OCI-LY1 (cell line): ENCODE data around the gene C1orf35.

Experiments used
- H2AFZ ChIP-seq: fragments of 200-600 bp; sonication (generic), shearing (Covaris generic); 2 replicates; pipeline ENCODE4 v1.6.0; 2014; ENCODE audit warnings: antibody characterized with exemption, mild to moderate bottlenecking, low read length
- H3F3A ChIP-seq: fragments of 200-600 bp; sonication (generic), shearing (Covaris generic); 2 replicates; pipeline ENCODE4 v1.6.0; 2014; ENCODE audit warnings: mild to moderate bottlenecking, antibody characterized with exemption, low read length, moderate library complexity; ENCODE audit not compliant: insufficient read depth
- H3K27ac ChIP-seq: fragments of 200-600 bp; sonication (generic); 2 replicates; pipeline ENCODE4 v1.5.1; 2014; ENCODE audit warnings: low read length, mixed run types, mild to moderate bottlenecking, low read depth; ENCODE audit not compliant: poor library complexity, severe bottlenecking
- H3K27me3 ChIP-seq: fragments of 200-600 bp; sonication (generic); 2 replicates; pipeline ENCODE4 v1.6.0; 2014; ENCODE audit warnings: antibody characterized with exemption, mild to moderate bottlenecking, low read length, moderate library complexity; ENCODE audit not compliant: insufficient read depth
- H3K36me3 ChIP-seq: fragments of 200-600 bp; sonication (generic); 2 replicates; pipeline ENCODE4 v1.6.1; 2014; ENCODE audit warnings: mild to moderate bottlenecking, antibody characterized with exemption, low read length, moderate library complexity, mixed read lengths; ENCODE audit not compliant: insufficient read depth
- H3K4me1 ChIP-seq: fragments of 200-600 bp; sonication (generic); 2 replicates; pipeline ENCODE4 v1.5.1; 2014; ENCODE audit warnings: mild to moderate bottlenecking, low read length, moderate library complexity; ENCODE audit not compliant: insufficient read depth, severe bottlenecking
- H3K4me2 ChIP-seq: fragments of 200-600 bp; sonication (generic), shearing (Covaris generic); 2 replicates; pipeline ENCODE4 v1.6.1; 2014; ENCODE audit warnings: low read length
- H3K4me3 ChIP-seq: fragments of 200-600 bp; sonication (generic); 2 replicates; pipeline ENCODE4 v1.5.1; 2014; ENCODE audit warnings: low read length, low read depth, mild to moderate bottlenecking, mixed read lengths; ENCODE audit not compliant: poor library complexity, severe bottlenecking
- H3K79me2 ChIP-seq: fragments of 200-600 bp; shearing (Covaris generic); 2 replicates; pipeline ENCODE4 v1.6.1; 2016; ENCODE audit warnings: mixed run types, low read length, mixed read lengths; ENCODE audit not compliant: insufficient read depth
- H3K9ac ChIP-seq: fragments of 200-600 bp; sonication (generic), shearing (Covaris generic); 2 replicates; pipeline ENCODE4 v1.6.1; 2014; ENCODE audit warnings: mild to moderate bottlenecking, low read length, mixed read lengths
- H3K9me2 ChIP-seq: fragments of 200-600 bp; sonication (generic), shearing (Covaris generic); 2 replicates; pipeline ENCODE4 v1.6.1; 2014; ENCODE audit warnings: low read depth, mild to moderate bottlenecking, low read length, mixed read lengths
- H3K9me3 ChIP-seq: fragments of 200-600 bp; shearing (Covaris generic); 2 replicates; pipeline ENCODE4 v1.6.1; 2014; ENCODE audit warnings: low read length, mixed read lengths
- H4K20me1 ChIP-seq: fragments of 200-600 bp; sonication (generic), shearing (Covaris generic); 2 replicates; pipeline ENCODE4 v1.6.0; 2016; ENCODE audit warnings: mild to moderate bottlenecking, low read length; ENCODE audit not compliant: insufficient read depth
- CTCF ChIP-seq: fragments of 200-600 bp; sonication (generic), shearing (Covaris generic); IDR thresholded peaks from 2 replicates; pipeline ENCODE4 v1.5.1; 2017; ENCODE audit warnings: mild to moderate bottlenecking, antibody characterized with exemption, low read length, moderate library complexity, mixed read lengths
- EZH2 ChIP-seq: fragments of 200-600 bp; sonication (generic), shearing (Covaris generic); IDR thresholded peaks from 2 replicates; pipeline ENCODE4 v1.8.0; 2017; ENCODE audit warnings: borderline replicate concordance, mixed run types, mild to moderate bottlenecking, antibody characterized with exemption, low read length, moderate library complexity, mixed read lengths

C1orf35 gene

GRCh38 chr1:228143480-228144192 is 40.5 kb upstream of the C1orf35 start:
- peaks cover 41% of the 10 kb centered on the region for H3K4me1 ChIP-seq
- no peak overlapping the region for H2AFZ ChIP-seq
- TF ChIP-seq EZH2 (no peak), CTCF (no peak)
- peaks cover 27% of the 10 kb centered on the region; the same call in 1 of the 2 replicates for H3K79me2 ChIP-seq
- peaks cover 14% of the 10 kb centered on the region; the same call in 1 of the 2 replicates for H3K36me3 ChIP-seq
- no peaks in the 10 kb centered on the region for H3K9me3 ChIP-seq
- no peak overlapping the region for H3K9ac ChIP-seq
- no peaks in the 10 kb centered on the region for H3K9me2 ChIP-seq
- no peaks in the 10 kb centered on the region for H4K20me1 ChIP-seq
- no peak overlapping the region for H3K27ac ChIP-seq
- H3K4me3 ChIP-seq, result no peak overlapping the region
- no peaks in the 10 kb centered on the region for H3F3A ChIP-seq
- no peaks in the 10 kb centered on the region for H3K27me3 ChIP-seq
- no peak overlapping the region for H3K4me2 ChIP-seq

- Histone ChIP-seq H3K27me3 (no peaks in the 10 kb centered on the region), H2AFZ (no peak overlapping the region), H4K20me1 (no peaks in the 10 kb centered on the region), H3K36me3 (peaks cover 8% of the 10 kb centered on the region; the same call in 1 of the 2 replicates), H3K27ac (peak overlapping the region; percentile 19), H3F3A (no peaks in the 10 kb centered on the region), H3K9ac (peak overlapping the region; percentile 27; the same call in 1 of the 2 replicates), H3K79me2 (peaks cover 27% of the 10 kb centered on the region; the same call in 1 of the 2 replicates), H3K9me3 (no peaks in the 10 kb centered on the region), H3K9me2 (no peaks in the 10 kb centered on the region), H3K4me1 (peaks cover 50% of the 10 kb centered on the region), H3K4me2 (peak overlapping the region; percentile 95; the same call in 1 of the 2 replicates), H3K4me3 (peak overlapping the region; percentile 80)
- TF ChIP-seq CTCF (no peak), EZH2 (no peak)
Measured at GRCh38 chr1:228142701-228143136, 39.6 kb upstream of the C1orf35 start.

- H3K9me2 ChIP-seq, result no peaks in the 10 kb centered on the region
- peak overlapping the region; percentile 19 for H3K27ac ChIP-seq
- H3K79me2 ChIP-seq, result peaks cover 27% of the 10 kb centered on the region; the same call in 1 of the 2 replicates
- H3K27me3 ChIP-seq, result no peaks in the 10 kb centered on the region
- H3K4me2 ChIP-seq, result peak overlapping the region; percentile 95
- TF ChIP-seq EZH2 (no peak), CTCF (no peak)
- no peak overlapping the region for H2AFZ ChIP-seq
- no peaks in the 10 kb centered on the region for H4K20me1 ChIP-seq
- no peaks in the 10 kb centered on the region for H3K9me3 ChIP-seq
- peak overlapping the region; percentile 80 for H3K4me3 ChIP-seq
- H3K36me3 ChIP-seq, result peaks cover 5% of the 10 kb centered on the region; the same call in 1 of the 2 replicates
- peaks cover 51% of the 10 kb centered on the region for H3K4me1 ChIP-seq
- no peaks in the 10 kb centered on the region for H3F3A ChIP-seq
- H3K9ac ChIP-seq, result peak overlapping the region; percentile 75; the same call in 1 of the 2 replicates
Measured at GRCh38 chr1:228142155-228142691, 39.1 kb upstream of the C1orf35 start.
